Measurements from ENCODE around the gene BTAF1. TPM values are rescaled to one million over a fixed set of nuclear protein-coding genes. Genes with fewer than 3 reads are reported as not detected.
"Not testable (repeated sequence)": the region's sequence is repeated elsewhere in the genome, so short reads cannot be mapped to it uniquely, and the experiment has no call there.

BTAF1 gene
- total RNA-seq, 4 donors from 2014 or later = 46.6 to 215 (median 61.0) TPM

DNA sequence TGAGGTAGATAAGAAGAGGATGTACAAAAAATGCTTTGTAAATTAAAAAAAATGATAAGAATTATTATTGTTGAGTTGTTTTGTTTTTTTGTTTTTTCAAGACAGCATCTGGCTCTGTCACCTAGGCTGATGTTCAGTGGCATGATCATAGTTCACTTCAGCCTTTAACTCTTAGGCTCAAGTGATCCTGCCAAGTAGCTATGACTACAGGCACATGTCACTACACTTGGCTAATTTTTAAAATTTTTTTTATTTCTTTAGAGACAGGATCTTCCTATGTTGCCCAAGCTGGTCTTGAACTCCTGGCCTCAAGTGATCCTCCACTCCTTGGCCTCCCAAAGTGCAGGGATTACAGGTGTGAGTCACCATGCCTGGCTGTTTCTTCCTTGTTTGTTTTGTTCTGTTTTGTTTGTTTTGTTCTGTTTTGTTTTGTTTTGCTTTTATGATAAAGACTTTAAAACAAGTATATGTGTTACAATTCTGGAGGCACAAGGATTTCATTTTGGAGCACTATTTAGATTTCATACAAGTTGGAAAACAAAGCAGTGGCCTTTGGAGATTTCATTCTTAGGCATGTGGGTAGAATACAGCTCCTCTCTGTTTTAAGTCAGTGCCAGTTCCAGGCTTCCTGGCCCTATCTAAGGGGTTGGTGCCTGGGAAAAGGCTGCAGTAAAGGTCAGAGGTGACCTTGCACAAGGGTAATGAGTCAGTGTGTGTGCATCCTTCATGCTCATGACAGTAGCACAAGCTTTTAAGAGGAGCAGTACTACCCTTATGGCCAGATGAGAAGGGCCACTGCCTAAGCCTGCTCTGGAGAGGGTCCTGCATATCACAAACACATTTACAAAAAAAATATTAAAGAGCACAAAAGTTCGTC lies 32.2 kb upstream of the BTAF1 start:
- H3K9me3 ChIP-seq = no peaks in the 10 kb centered on the region
- H3K4me3 ChIP-seq = no peak overlapping the region
- 85% methylated on average over 1 of the region's 1 CpG for WGBS
- H3K27me3 ChIP-seq = no peaks in the 10 kb centered on the region
- TF ChIP-seq, protein P1, sequence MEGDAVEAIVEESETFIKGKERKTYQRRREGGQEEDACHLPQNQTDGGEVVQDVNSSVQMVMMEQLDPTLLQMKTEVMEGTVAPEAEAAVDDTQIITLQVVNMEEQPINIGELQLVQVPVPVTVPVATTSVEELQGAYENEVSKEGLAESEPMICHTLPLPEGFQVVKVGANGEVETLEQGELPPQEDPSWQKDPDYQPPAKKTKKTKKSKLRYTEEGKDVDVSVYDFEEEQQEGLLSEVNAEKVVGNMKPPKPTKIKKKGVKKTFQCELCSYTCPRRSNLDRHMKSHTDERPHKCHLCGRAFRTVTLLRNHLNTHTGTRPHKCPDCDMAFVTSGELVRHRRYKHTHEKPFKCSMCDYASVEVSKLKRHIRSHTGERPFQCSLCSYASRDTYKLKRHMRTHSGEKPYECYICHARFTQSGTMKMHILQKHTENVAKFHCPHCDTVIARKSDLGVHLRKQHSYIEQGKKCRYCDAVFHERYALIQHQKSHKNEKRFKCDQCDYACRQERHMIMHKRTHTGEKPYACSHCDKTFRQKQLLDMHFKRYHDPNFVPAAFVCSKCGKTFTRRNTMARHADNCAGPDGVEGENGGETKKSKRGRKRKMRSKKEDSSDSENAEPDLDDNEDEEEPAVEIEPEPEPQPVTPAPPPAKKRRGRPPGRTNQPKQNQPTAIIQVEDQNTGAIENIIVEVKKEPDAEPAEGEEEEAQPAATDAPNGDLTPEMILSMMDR (IDR thresholded peaks at IDR 0.05) = no peak
- TF ChIP-seq POLR2AphosphoS5 (IDR thresholded peaks at IDR 0.05) (no peak), POLR2A (IDR thresholded peaks at IDR 0.05) (no peak), EP300 (IDR thresholded peaks at IDR 0.05) (no peak)
- no peak for DNase-seq (ENCODE audit: low spot score in 2 of 2)
- no peak overlapping the region for H3K27ac ChIP-seq
- no peaks in the 10 kb centered on the region for H3K36me3 ChIP-seq
- H3K4me1 ChIP-seq = peaks cover 11% of the 10 kb centered on the region

GRCh38 chr10:91893051-91893450 lies 30.5 kb upstream of the BTAF1 start:
- WGBS = 88% methylated on average over 2 of the region's 2 CpGs
- DNase-seq (ENCODE audit: low spot score in 2 of 2) = no peak
- TF ChIP-seq POLR2A (IDR thresholded peaks at IDR 0.05) (no peak), POLR2AphosphoS5 (IDR thresholded peaks at IDR 0.05) (no peak), EP300 (IDR thresholded peaks at IDR 0.05) (no peak)
- TF ChIP-seq, protein P1 (IDR thresholded peaks at IDR 0.05) = no peak

GRCh38 chr10:91894261-91894685 lies 29.3 kb upstream of the BTAF1 start:
- not testable (repeated sequence) for H3K4me1 ChIP-seq; H3K27me3 ChIP-seq; DNase-seq (ENCODE audit: low spot score in 2 of 2); H3K36me3 ChIP-seq; H3K4me3 ChIP-seq; H3K27ac ChIP-seq; H3K9me3 ChIP-seq
- whole genome bisulfite sequencing = 81% methylated on average over 14 of the region's 14 CpGs

More at GRCh38 chr10:91893051-91893450, 30.5 kb upstream of the BTAF1 start:
- Histone ChIP-seq H3K4me3 (no peak overlapping the region), H3K36me3 (no peaks in the 10 kb centered on the region), H3K9me3 (no peaks in the 10 kb centered on the region), H3K4me1 (peaks cover under 1% of the 10 kb centered on the region), H3K27ac (no peak overlapping the region), H3K27me3 (no peaks in the 10 kb centered on the region)

- Histone ChIP-seq H3K36me3 (no peaks in the 10 kb centered on the region), H3K9me3 (no peaks in the 10 kb centered on the region), H3K4me1 (no peaks in the 10 kb centered on the region), H3K27ac (no peak overlapping the region), H3K27me3 (no peaks in the 10 kb centered on the region), H3K4me3 (no peak overlapping the region)
- no peak for DNase-seq (ENCODE audit: low spot score in 2 of 2)
- WGBS = 91% methylated on average over 3 of the region's 3 CpGs
- no peak for TF ChIP-seq POLR2A (IDR thresholded peaks at IDR 0.05)
- TF ChIP-seq, protein P1 (IDR thresholded peaks at IDR 0.05) = no peak
- TF ChIP-seq EP300 (IDR thresholded peaks at IDR 0.05) = no peak
- no peak for TF ChIP-seq POLR2AphosphoS5 (IDR thresholded peaks at IDR 0.05)
Measured at GRCh38 chr10:91896212-91896756, 27.3 kb upstream of the BTAF1 start.

DNA sequence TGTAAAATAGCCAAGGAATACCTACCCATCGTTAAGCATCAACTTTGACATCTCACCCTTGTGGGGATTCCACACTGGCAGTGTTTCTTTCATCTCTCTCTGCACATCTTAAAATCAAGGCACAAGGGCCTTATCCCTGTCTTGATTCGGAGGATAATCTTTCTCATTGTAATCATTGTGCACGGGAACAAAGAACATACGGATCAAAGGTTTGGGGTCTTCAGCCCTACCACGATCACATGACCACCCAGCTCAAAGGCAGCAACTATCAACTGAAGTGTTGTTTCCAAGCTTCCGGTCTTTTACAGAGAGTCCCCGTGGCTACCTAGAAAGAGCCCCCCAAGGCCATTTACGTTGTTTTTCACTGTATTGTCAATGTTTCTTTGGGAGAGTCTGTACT lies 26.1 kb upstream of the BTAF1 start:
- peaks cover 6% of the 10 kb centered on the region for H3K4me1 ChIP-seq
- no peak for DNase-seq (ENCODE audit: low spot score in 2 of 2)
- TF ChIP-seq POLR2AphosphoS5 (IDR thresholded peaks at IDR 0.05) = no peak
- TF ChIP-seq POLR2A (IDR thresholded peaks at IDR 0.05) = no peak
- TF ChIP-seq EP300 (IDR thresholded peaks at IDR 0.05) = no peak
- TF ChIP-seq, protein P1 (IDR thresholded peaks at IDR 0.05) = no peak
- H3K4me3 ChIP-seq = no peak overlapping the region
- H3K27me3 ChIP-seq = no peaks in the 10 kb centered on the region
- 68% methylated on average over 8 of the region's 8 CpGs for WGBS
- H3K27ac ChIP-seq = no peak overlapping the region
- no peaks in the 10 kb centered on the region for H3K36me3 ChIP-seq
- no peaks in the 10 kb centered on the region for H3K9me3 ChIP-seq
